WTC11 (cell line): Measurements from ENCODE around the gene ARSB. TPM values are rescaled to one million over a fixed set of nuclear protein-coding genes. Genes with fewer than 3 reads are reported as not detected.

Experiments used
- ATAC-seq: fragments of 200-7000 bp; cut with Tn5 transposase; 2 replicates; pipeline ENCODE4 v1.10.0; 2021; ENCODE audit warnings: mild to moderate bottlenecking, moderate library complexity
- CTCF ChIA-PET: fragments of 300-600 bp; sonication (Branson Sonifier 250); formaldehyde crosslinking; loops from one replicate; lab custom pipeline; 2021; ENCODE audit warnings: antibody characterized with exemption; lab: Charles Lee
- POLR2A ChIA-PET: fragments of 350-600 bp; sonication (Branson Sonifier 250); formaldehyde crosslinking; loops from one replicate; lab custom pipeline; 2021; ENCODE audit warnings: antibody characterized with exemption; lab: Charles Lee
- DNase-seq: peaks from one replicate; pipeline ENCODE4 v3.0.0; 2021; ENCODE audit warnings: low spot score
- H3K27ac Mint-ChIP-seq: 2 replicates; pipeline ENCODE4 v1.8.0; 2021; ENCODE audit warnings: mixed read lengths
- H3K27me3 Mint-ChIP-seq: 2 replicates; pipeline ENCODE4 v1.8.0; 2021; ENCODE audit warnings: low read depth, mild to moderate bottlenecking, moderate library complexity, mixed read lengths
- H3K36me3 Mint-ChIP-seq: 2 replicates; pipeline ENCODE4 v1.8.0; 2021; ENCODE audit warnings: mixed read lengths
- H3K4me1 Mint-ChIP-seq: 2 replicates; pipeline ENCODE4 v1.8.0; 2022; ENCODE audit warnings: mixed read lengths
- H3K4me3 Mint-ChIP-seq: 2 replicates; pipeline ENCODE4 v1.8.0; 2021; ENCODE audit warnings: mild to moderate bottlenecking, moderate library complexity, mixed read lengths
- H3K9me3 Mint-ChIP-seq: 2 replicates; pipeline ENCODE4 v1.8.0; 2021; ENCODE audit warnings: mixed read lengths
- ATF2 ChIP-seq: sonication (generic); formaldehyde crosslinking; IDR thresholded peaks from 2 replicates; pipeline ENCODE4 v1.8.1; 2022; ENCODE audit warnings: low read depth, missing genetic modification reagents, borderline replicate concordance
- CREB1 ChIP-seq: sonication (generic); formaldehyde crosslinking; IDR thresholded peaks from 2 replicates; pipeline ENCODE4 v1.8.0; 2023; ENCODE audit warnings: mild to moderate bottlenecking, missing genetic modification reagents
- CREM ChIP-seq: sonication (generic); formaldehyde crosslinking; IDR thresholded peaks from 2 replicates; pipeline ENCODE4 v1.8.1; 2022; ENCODE audit warnings: mild to moderate bottlenecking, missing genetic modification reagents, moderate library complexity
- FOXK1 ChIP-seq: sonication (generic); formaldehyde crosslinking; IDR thresholded peaks from 2 replicates; pipeline ENCODE4 v1.8.0; 2022; ENCODE audit warnings: mild to moderate bottlenecking, moderate library complexity, missing genetic modification reagents
- FOXP1 ChIP-seq: sonication (generic); formaldehyde crosslinking; IDR thresholded peaks from 2 replicates; pipeline ENCODE4 v1.8.0; 2022; ENCODE audit warnings: missing genetic modification reagents, mild to moderate bottlenecking, moderate library complexity, borderline replicate concordance
- GTF2I ChIP-seq: fragments of 250-450 bp; sonication (Bioruptor Pico); conservative IDR thresholded peaks from 2 replicates; pipeline ENCODE4 v1.4.0; 2021; ENCODE audit warnings: mild to moderate bottlenecking
- JUN ChIP-seq: sonication (generic); formaldehyde crosslinking; IDR thresholded peaks from 2 replicates; pipeline ENCODE4 v1.8.0; 2023; ENCODE audit warnings: mild to moderate bottlenecking, missing genetic modification reagents
- NFATC4 ChIP-seq: fragments of 250-450 bp; sonication (Bioruptor Pico); IDR thresholded peaks from 2 replicates; pipeline ENCODE4 v1.9.0; 2021; ENCODE audit warnings: mild to moderate bottlenecking
- NFE2L1 ChIP-seq: sonication (generic); formaldehyde crosslinking; IDR thresholded peaks from 2 replicates; pipeline ENCODE4 v1.8.1; 2023; ENCODE audit warnings: missing genetic modification reagents
- NR2C2 ChIP-seq: sonication (generic); formaldehyde crosslinking; IDR thresholded peaks from 2 replicates; pipeline ENCODE4 v1.8.0; 2022; ENCODE audit warnings: mild to moderate bottlenecking, missing genetic modification reagents
- OVOL2 ChIP-seq: fragments of 250-450 bp; sonication (Bioruptor Pico); IDR thresholded peaks from 2 replicates; pipeline ENCODE4 v1.9.0; 2021; ENCODE audit warnings: mild to moderate bottlenecking, borderline replicate concordance
- RELA ChIP-seq: sonication (generic); formaldehyde crosslinking; IDR thresholded peaks from 2 replicates; pipeline ENCODE4 v1.8.1; 2022; ENCODE audit warnings: missing genetic modification reagents, mild to moderate bottlenecking, borderline replicate concordance
- TEAD4 ChIP-seq: sonication (generic); formaldehyde crosslinking; IDR thresholded peaks from 2 replicates; pipeline ENCODE4 v1.8.0; 2022; ENCODE audit warnings: mild to moderate bottlenecking, missing genetic modification reagents
- TP53 ChIP-seq: sonication (generic); formaldehyde crosslinking; IDR thresholded peaks from 2 replicates; pipeline ENCODE4 v1.8.1; 2023; ENCODE audit warnings: mild to moderate bottlenecking, missing genetic modification reagents
- ZMAT4 ChIP-seq: fragments of 250-450 bp; sonication (Bioruptor Pico); IDR thresholded peaks from 2 replicates; pipeline ENCODE4 v1.9.0; 2021; ENCODE audit warnings: mild to moderate bottlenecking
- ZNF121 ChIP-seq: sonication (generic); formaldehyde crosslinking; IDR thresholded peaks from 2 replicates; pipeline ENCODE4 v1.8.0; 2023; ENCODE audit warnings: missing genetic modification reagents
- ZNF138 ChIP-seq: sonication (generic); formaldehyde crosslinking; conservative IDR thresholded peaks from 2 replicates; pipeline ENCODE4 v1.8.1; 2022; ENCODE audit warnings: mild to moderate bottlenecking, moderate library complexity, missing genetic modification reagents
- ZNF232 ChIP-seq: sonication (generic); formaldehyde crosslinking; IDR thresholded peaks from 2 replicates; pipeline ENCODE4 v1.8.0; 2022; ENCODE audit warnings: mild to moderate bottlenecking, missing genetic modification reagents
- ZNF317 ChIP-seq: sonication (generic); formaldehyde crosslinking; IDR thresholded peaks from 2 replicates; pipeline ENCODE4 v1.8.1; 2023; ENCODE audit warnings: low read depth, mild to moderate bottlenecking, moderate library complexity, missing genetic modification reagents, borderline replicate concordance
- ZNF423 ChIP-seq: fragments of 250-450 bp; sonication (Bioruptor Pico); IDR thresholded peaks from 2 replicates; pipeline ENCODE4 v2.1.2; 2022; ENCODE audit warnings: mild to moderate bottlenecking, moderate library complexity
- total RNA-seq: library from RNA; stranded (reverse); gene quantifications from 3 replicates; pipeline ENCODE4 v1.2.3, GENCODE V29; 2021
- TF ChIP-seq, protein P1 (sequence below): sonication (generic); formaldehyde crosslinking; IDR thresholded peaks from 2 replicates; pipeline ENCODE4 v1.8.0; 2022; ENCODE audit warnings: mild to moderate bottlenecking, missing genetic modification reagents
- TF ChIP-seq, protein P2 (sequence below): sonication (generic); formaldehyde crosslinking; IDR thresholded peaks from 2 replicates; pipeline ENCODE4 v1.8.1; 2022; ENCODE audit warnings: mild to moderate bottlenecking, moderate library complexity, missing genetic modification reagents
- TF ChIP-seq, protein P3 (sequence below): sonication (generic); formaldehyde crosslinking; IDR thresholded peaks from 2 replicates; pipeline ENCODE4 v1.8.0; 2022; ENCODE audit warnings: mild to moderate bottlenecking, missing genetic modification reagents

ARSB gene
- total RNA-seq, 1 experiment from 2014 or later, result 9.7 TPM

DNA sequence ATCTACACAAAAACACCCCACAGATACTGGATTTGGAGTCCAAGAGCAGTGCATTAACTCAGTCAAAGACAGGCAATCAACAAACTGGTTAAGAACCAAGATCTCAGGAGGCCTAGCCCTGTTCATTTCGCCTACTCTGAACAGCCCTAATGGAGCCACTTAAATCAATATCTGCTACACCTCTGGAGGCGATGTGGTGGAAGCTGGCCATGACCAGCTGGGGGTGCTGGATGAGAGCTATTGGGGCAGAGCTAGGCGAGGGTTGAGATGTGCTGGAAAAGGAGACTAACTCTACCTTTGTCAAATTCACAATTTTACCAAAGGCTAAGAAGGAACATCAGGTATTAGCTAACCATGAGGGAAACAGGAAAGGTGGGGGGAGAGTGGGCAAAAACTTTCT is 23.3 kb upstream of the ARSB start:
- peaks cover 6% of the 10 kb centered on the region for H3K36me3 Mint-ChIP-seq
- peak; percentile 28 for DNase-seq
- no peak for TF ChIP-seq ZNF317 (CRISPR knock-in tag)
- TF ChIP-seq GTF2I (CRISPR knock-in tag), result no peak
- TF ChIP-seq JUN (CRISPR knock-in tag), result no peak
- no peak for TF ChIP-seq ZNF423
- no peak for TF ChIP-seq FOXP1 (CRISPR knock-in tag)
- no peak for TF ChIP-seq ATF2 (CRISPR knock-in tag)
- no peak for TF ChIP-seq ZMAT4 (CRISPR knock-in tag)
- peak; percentile 91 for ATAC-seq
- peaks cover 21% of the 10 kb centered on the region for H3K9me3 Mint-ChIP-seq
- H3K27ac Mint-ChIP-seq, result no peak overlapping the region
- no peaks in the 10 kb centered on the region for H3K4me1 Mint-ChIP-seq
- POLR2A ChIA-PET, result no interaction called here
- no peaks in the 10 kb centered on the region for H3K27me3 Mint-ChIP-seq
- CTCF ChIA-PET, result interaction anchor here (0.6 to 1.2 kb wide), 6 partner anchors 12 to 118 kb away, joined by 3 to 15 read pairs (median 4); partner anchors contain the start of gene ARSB
- H3K4me3 Mint-ChIP-seq, result no peak overlapping the region

- Mint-ChIP-seq H3K27me3 (no peaks in the 10 kb centered on the region), H3K4me1 (no peaks in the 10 kb centered on the region), H3K36me3 (peaks cover 1% of the 10 kb centered on the region), H3K9me3 (peaks cover 16% of the 10 kb centered on the region), H3K4me3 (no peak overlapping the region), H3K27ac (no peak overlapping the region)
- TF ChIP-seq OVOL2 (CRISPR knock-in tag) (no peak), TEAD4 (CRISPR knock-in tag) (no peak), NFATC4 (no peak), GTF2I (CRISPR knock-in tag) (no peak), NFE2L1 (CRISPR knock-in tag) (no peak), ZNF232 (CRISPR knock-in tag) (no peak), CREB1 (CRISPR knock-in tag) (no peak), NR2C2 (CRISPR knock-in tag) (no peak), TP53 (CRISPR knock-in tag) (no peak), RELA (CRISPR knock-in tag) (no peak), FOXK1 (CRISPR knock-in tag) (no peak), CREM (CRISPR knock-in tag) (no peak), ZNF121 (CRISPR knock-in tag) (no peak), ZNF138 (no peak)
- TF ChIP-seq, protein P1, sequence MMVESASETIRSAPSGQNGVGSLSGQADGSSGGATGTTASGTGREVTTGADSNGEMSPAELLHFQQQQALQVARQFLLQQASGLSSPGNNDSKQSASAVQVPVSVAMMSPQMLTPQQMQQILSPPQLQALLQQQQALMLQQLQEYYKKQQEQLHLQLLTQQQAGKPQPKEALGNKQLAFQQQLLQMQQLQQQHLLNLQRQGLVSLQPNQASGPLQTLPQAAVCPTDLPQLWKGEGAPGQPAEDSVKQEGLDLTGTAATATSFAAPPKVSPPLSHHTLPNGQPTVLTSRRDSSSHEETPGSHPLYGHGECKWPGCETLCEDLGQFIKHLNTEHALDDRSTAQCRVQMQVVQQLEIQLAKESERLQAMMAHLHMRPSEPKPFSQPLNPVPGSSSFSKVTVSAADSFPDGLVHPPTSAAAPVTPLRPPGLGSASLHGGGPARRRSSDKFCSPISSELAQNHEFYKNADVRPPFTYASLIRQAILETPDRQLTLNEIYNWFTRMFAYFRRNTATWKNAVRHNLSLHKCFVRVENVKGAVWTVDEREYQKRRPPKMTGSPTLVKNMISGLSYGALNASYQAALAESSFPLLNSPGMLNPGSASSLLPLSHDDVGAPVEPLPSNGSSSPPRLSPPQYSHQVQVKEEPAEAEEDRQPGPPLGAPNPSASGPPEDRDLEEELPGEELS (CRISPR knock-in tag), result no peak
- TF ChIP-seq, protein P2, sequence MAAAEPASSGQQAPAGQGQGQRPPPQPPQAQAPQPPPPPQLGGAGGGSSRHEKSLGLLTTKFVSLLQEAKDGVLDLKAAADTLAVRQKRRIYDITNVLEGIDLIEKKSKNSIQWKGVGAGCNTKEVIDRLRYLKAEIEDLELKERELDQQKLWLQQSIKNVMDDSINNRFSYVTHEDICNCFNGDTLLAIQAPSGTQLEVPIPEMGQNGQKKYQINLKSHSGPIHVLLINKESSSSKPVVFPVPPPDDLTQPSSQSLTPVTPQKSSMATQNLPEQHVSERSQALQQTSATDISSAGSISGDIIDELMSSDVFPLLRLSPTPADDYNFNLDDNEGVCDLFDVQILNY (CRISPR knock-in tag), result no peak
- TF ChIP-seq, protein P3, sequence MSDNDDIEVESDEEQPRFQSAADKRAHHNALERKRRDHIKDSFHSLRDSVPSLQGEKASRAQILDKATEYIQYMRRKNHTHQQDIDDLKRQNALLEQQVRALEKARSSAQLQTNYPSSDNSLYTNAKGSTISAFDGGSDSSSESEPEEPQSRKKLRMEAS, result no peak
- no peak for DNase-seq
- POLR2A ChIA-PET, result no interaction called here
- ATAC-seq, result no peak
- CTCF ChIA-PET, result interaction anchor here (0.9 to 1.2 kb wide), 5 partner anchors 13 to 118 kb away, joined by 3 to 15 read pairs (median 4); partner anchors contain the start of gene ARSB
These were observed 22.8 kb upstream of the ARSB start for GRCh38 chr5:79007872-79008271.
